HCT116 (cell line): Measurements from ENCODE around the gene CARD10. TPM values are rescaled to one million over a fixed set of nuclear protein-coding genes. Genes with fewer than 3 reads are reported as not detected.

Source experiments
- ATAC-seq: fragments of 200-7000 bp; cut with Tn5 transposase; 2 replicates; pipeline ENCODE4 v1.9.1; 2020; ENCODE audit warnings: mild to moderate bottlenecking, moderate library complexity
- BruUV-seq: library from RNA; stranded (reverse); fragments of 400-500 nt; replicated peaks from 2 replicates; lab custom pipeline; 2021; lab: Mats Ljungman, UMichigan
- CTCF ChIA-PET: fragments of 300-600 bp; sonication (Branson Sonifier 250); formaldehyde crosslinking; loops from one replicate; lab custom pipeline; 2021; ENCODE audit warnings: antibody characterized with exemption; lab: Charles Lee
- POLR2A ChIA-PET: fragments of 300-600, 350-600 bp; sonication (Branson Sonifier 250); formaldehyde crosslinking; loops from one replicate; lab custom pipeline; 2021; ENCODE audit warnings: antibody characterized with exemption; lab: Charles Lee
- RAD21 ChIA-PET, 2 experiments: fragments of 300-600 bp; sonication (Branson Sonifier 250); formaldehyde crosslinking; loops; one replicate each; lab custom pipeline; 2023; ENCODE audit warnings: low total read pairs in 2 of 2; ENCODE audit not compliant: uncharacterized antibody in 2 of 2, unreplicated experiment in 2 of 2, low non-redundant PET in 1 of 2; lab: Charles Lee
- DNase-seq: peaks from one replicate; pipeline ENCODE4 v3.0.0-alpha.2; 2010; ENCODE audit warnings: low read depth, low spot score
- H2AFZ ChIP-seq: fragments of 200-600 bp; shearing (Covaris generic), sonication (generic); 2 replicates; pipeline ENCODE4 v1.6.1; 2017; ENCODE audit warnings: low read depth, mixed run types, mixed read lengths, antibody characterized with exemption, low read length; ENCODE audit not compliant: poor library complexity, severe bottlenecking
- H3K27ac ChIP-seq: 2 replicates; pipeline ENCODE4 v1.5.1; 2012; ENCODE audit warnings: low read depth, low read length
- H3K27me3 ChIP-seq: fragments of 200-600 bp; sonication (generic); 2 replicates; pipeline ENCODE4 v1.6.1; 2016; ENCODE audit warnings: mixed run types, low read length, mixed read lengths; ENCODE audit not compliant: insufficient read depth
- H3K36me3 ChIP-seq, 2 experiments: fragments of 200-500 bp in 1 of 2; fragments of 200-600 bp in 1 of 2; sonication (Bioruptor generic) in 1 of 2; sonication (generic) in 1 of 2; 2 replicates each; pipeline versions ENCODE4 v1.5.1 to v1.6.1; 2014 to 2016; ENCODE audit warnings: low read length in 2 of 2, inconsistent platforms in 1 of 2, mixed read lengths in 1 of 2, mixed run types in 1 of 2; ENCODE audit not compliant: insufficient read depth in 2 of 2, control insufficient read depth in 1 of 2
- H3K4me1 ChIP-seq, 2 experiments: fragments of 200-600 bp in 1 of 2; sonication (generic) in 1 of 2; 2 replicates each; pipeline versions ENCODE4 v1.5.1 to v1.6.1; 2012 to 2017; ENCODE audit warnings: low read length in 2 of 2, inconsistent platforms in 1 of 2, mild to moderate bottlenecking in 1 of 2, mixed read lengths in 1 of 2, mixed run types in 1 of 2, moderate library complexity in 1 of 2; ENCODE audit not compliant: insufficient read depth in 2 of 2, control insufficient read depth in 1 of 2
- H3K4me2 ChIP-seq: fragments of 200-600 bp; sonication (generic); 2 replicates; pipeline ENCODE4 v1.6.1; 2017; ENCODE audit warnings: mixed run types, low read length, mixed read lengths
- H3K4me3 ChIP-seq, 2 experiments: fragments of 200-600 bp in 1 of 2; sonication (generic) in 1 of 2; replicated peaks in 1 of 2; 2 replicates each; pipeline ENCODE4 v1.5.1; 2011 to 2016; ENCODE audit warnings: low read length in 2 of 2, control low read depth in 1 of 2, low read depth in 1 of 2, mild to moderate bottlenecking in 1 of 2, mixed read lengths in 1 of 2, mixed run types in 1 of 2
- H3K79me2 ChIP-seq: fragments of 200-600 bp; sonication (generic); 2 replicates; pipeline ENCODE4 v1.6.1; 2017; ENCODE audit warnings: mild to moderate bottlenecking, mixed run types, low read length, moderate library complexity, mixed read lengths; ENCODE audit not compliant: insufficient read depth
- H3K9ac ChIP-seq: fragments of 200-600 bp; sonication (generic); 2 replicates; pipeline ENCODE4 v1.6.1; 2016; ENCODE audit warnings: low read length, mixed read lengths
- H3K9me2 ChIP-seq: fragments of 200-600 bp; sonication (generic), shearing (Covaris generic); 2 replicates; pipeline ENCODE4 v1.6.1; 2017; ENCODE audit warnings: mixed run types, mild to moderate bottlenecking, moderate library complexity; ENCODE audit not compliant: insufficient read depth
- H3K9me3 ChIP-seq, 2 experiments: fragments of 200-500 bp in 1 of 2; fragments of 200-600 bp in 1 of 2; sonication (Bioruptor generic) in 1 of 2; sonication (generic) in 1 of 2; 2 replicates each; pipeline ENCODE4 v1.6.1; 2014 to 2017; ENCODE audit warnings: low read length in 2 of 2, mixed read lengths in 2 of 2, inconsistent platforms in 1 of 2, low read depth in 1 of 2, mild to moderate bottlenecking in 1 of 2, mixed run types in 1 of 2, moderate library complexity in 1 of 2; ENCODE audit not compliant: control insufficient read depth in 1 of 2, insufficient read depth in 1 of 2
- H4K20me1 ChIP-seq: fragments of 200-600 bp; sonication (generic), shearing (Covaris generic); 2 replicates; pipeline ENCODE4 v1.6.1; 2017; ENCODE audit warnings: mixed run types, mild to moderate bottlenecking, moderate library complexity; ENCODE audit not compliant: insufficient read depth
- CBX3 ChIP-seq: IDR thresholded peaks from 2 replicates; pipeline ENCODE4 v1.6.1; 2012; ENCODE audit warnings: low read depth
- CEBPB ChIP-seq: IDR thresholded peaks from 2 replicates; pipeline ENCODE4 v1.6.1; 2012; ENCODE audit warnings: low read depth
- CTCF ChIP-seq, 3 experiments: fragments of 200-600 bp in 1 of 3; sonication (generic) in 1 of 3; IDR thresholded peaks in 2 of 3; conservative IDR thresholded peaks in 1 of 3; 2 replicates each; pipeline ENCODE4 v1.5.1; 2012 to 2017; ENCODE audit warnings: low read depth in 2 of 3, low read length in 2 of 3, antibody characterized with exemption in 1 of 3, borderline replicate concordance in 1 of 3, control low read depth in 1 of 3, mild to moderate bottlenecking in 1 of 3, mixed read lengths in 1 of 3, mixed run types in 1 of 3, moderate library complexity in 1 of 3; ENCODE audit not compliant: insufficient read depth in 1 of 3
- EGR1 ChIP-seq: IDR thresholded peaks from 2 replicates; pipeline ENCODE4 v1.6.1; 2012; ENCODE audit warnings: low read depth
- EZH2 ChIP-seq: fragments of 200-600 bp; sonication (generic); IDR thresholded peaks from 2 replicates; pipeline ENCODE4 v1.6.1; 2017; ENCODE audit warnings: antibody characterized with exemption, mixed run types
- FOSL1 ChIP-seq: IDR thresholded peaks from 2 replicates; pipeline ENCODE4 v1.6.1; 2012; ENCODE audit warnings: low read depth
- JUND ChIP-seq: IDR thresholded peaks from 2 replicates; pipeline ENCODE4 v1.6.1; 2012
- POLR2A ChIP-seq: IDR thresholded peaks from 2 replicates; pipeline ENCODE4 v1.7.0; 2011; ENCODE audit warnings: borderline replicate concordance; ENCODE audit not compliant: insufficient read depth, insufficient read length; ENCODE audit errors: extremely low read depth
- RAD21 ChIP-seq: IDR thresholded peaks from 2 replicates; pipeline ENCODE4 v1.6.1; 2012; ENCODE audit warnings: low read depth, mild to moderate bottlenecking
- SP1 ChIP-seq: IDR thresholded peaks from 2 replicates; pipeline ENCODE4 v1.6.1; 2012; ENCODE audit warnings: low read depth
- SRF ChIP-seq: IDR thresholded peaks from 2 replicates; pipeline ENCODE4 v1.6.1; 2012; ENCODE audit warnings: low read depth
- TCF7L2 ChIP-seq: IDR thresholded peaks from 2 replicates; pipeline ENCODE4 v1.7.0; 2011; ENCODE audit warnings: borderline replicate concordance, inconsistent platforms; ENCODE audit not compliant: insufficient read depth, insufficient read length; ENCODE audit errors: extremely low read depth
- intact Hi-C: fragments of 100-400 bp; cut with micrococcal nuclease; formaldehyde crosslinking; loops from 2 replicates; pipeline ENCODE4 v1.10.0; 2022
- total RNA-seq: library from RNA; stranded (reverse); gene quantifications from one replicate; pipeline ENCODE4 v1.2.1, GENCODE V29; 2021; ENCODE audit not compliant: unreplicated experiment
- TF ChIP-seq, protein P1 (sequence below): IDR thresholded peaks from 2 replicates; pipeline ENCODE4 v1.6.1; 2012

Gene CARD10
- total RNA-seq, 1 experiment from 2014 or later: 32.0 TPM

DNA sequence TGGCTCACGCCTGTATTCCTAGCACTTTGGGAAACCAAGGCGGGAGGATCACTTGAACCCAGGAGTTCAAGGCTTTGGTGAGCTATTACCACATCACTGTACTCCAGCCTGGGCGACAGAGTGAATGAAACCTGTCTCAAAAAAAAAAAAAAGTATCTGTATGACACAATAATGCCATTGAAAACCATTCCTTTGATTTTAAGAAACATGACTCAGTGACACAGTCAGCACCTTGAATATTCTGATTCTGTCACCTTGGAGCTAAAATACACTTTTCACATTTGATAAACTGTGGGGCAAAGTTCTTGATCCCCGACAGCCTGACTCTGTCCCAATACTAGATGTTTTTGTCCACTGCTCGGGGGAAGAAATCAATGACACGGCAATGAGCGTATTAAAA lies 75.2 kb downstream of the CARD10 start:
- RAD21 ChIA-PET: no interaction called here
- no peaks in the 10 kb centered on the region for H3K9me2 ChIP-seq
- no peak overlapping the region for H2AFZ ChIP-seq
- H3K4me1 ChIP-seq: peaks cover 31 to 64% of the 10 kb centered on the region in 2 experiments
- no peaks in the 10 kb centered on the region for H3K36me3 ChIP-seq
- TF ChIP-seq TCF7L2 (no peak), SP1 (peak; percentile 61; the same call in 1 of the 2 replicates), POLR2A (no peak), SRF (no peak), FOSL1 (peak; percentile 66), EZH2 (no peak), CBX3 (peak; percentile 19; the same call in 1 of the 2 replicates), JUND (peak; percentile 68), EGR1 (0 out of 2 replicates have a peak, but pooled peaks have one; percentile 6), CEBPB (peak; percentile 79; the same call in 1 of the 2 replicates), CTCF (IDR thresholded peaks at IDR 0.05 in 2 of 3, conservative IDR thresholded peaks at IDR 0.05 in 1 of 3; ENCODE audit: borderline replicate concordance in 1 of 3, insufficient read depth in 1 of 3, low read depth in 2 of 3, low read length in 2 of 3) (no peak), RAD21 (no peak)
- TF ChIP-seq, protein P1, sequence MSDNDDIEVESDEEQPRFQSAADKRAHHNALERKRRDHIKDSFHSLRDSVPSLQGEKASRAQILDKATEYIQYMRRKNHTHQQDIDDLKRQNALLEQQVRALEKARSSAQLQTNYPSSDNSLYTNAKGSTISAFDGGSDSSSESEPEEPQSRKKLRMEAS: peak; percentile 29; the same call in 1 of the 2 replicates
- TF ChIP-seq, all 23 proteins: peak for 7
- CTCF ChIA-PET: interaction anchor here (1.7 kb wide), 1 partner anchor 127 kb away, joined by 6 read pairs; no protein-coding TSS in a partner anchor
- intact Hi-C loops: no loop called here
- H3K4me2 ChIP-seq: peak overlapping the region; percentile 74
- peak overlapping the region; percentile 15 for H3K9ac ChIP-seq
- DNase-seq (peak; percentile 47), ATAC-seq (peak; percentile 29; the same call in 1 of the 2 replicates)
- no peaks in the 10 kb centered on the region for H3K79me2 ChIP-seq
- POLR2A ChIA-PET: interaction anchor here (1.3 kb wide), 1 partner anchor 126 kb away, joined by 3 read pairs; no protein-coding TSS in a partner anchor
- peaks cover 0 to 14% of the 10 kb centered on the region in 2 experiments; a peak in 1 of 4 replicates for H3K9me3 ChIP-seq
- H3K4me3 ChIP-seq: no peak overlapping the region
- no TSS peak for BruUV-seq
- peak overlapping the region; percentile 33; the same call in 1 of the 2 replicates for H3K27ac ChIP-seq
- no peaks in the 10 kb centered on the region for H3K27me3 ChIP-seq
- no peaks in the 10 kb centered on the region for H4K20me1 ChIP-seq
